AG09309 (cell line): ENCODE results near the gene OXTR.
A peak's percentile ranks its signal among the peaks of the same experiment; 100 is the strongest.
"Not testable (repeated sequence)": the region's sequence is repeated elsewhere in the genome, so short reads cannot be mapped to it uniquely, and the experiment has no call there.

Source experiments
- DNase-seq: peaks from one replicate; pipeline ENCODE4 v3.0.0-alpha.2; 2010; ENCODE audit warnings: low read depth
- H3K4me3 ChIP-seq: 2 replicates; pipeline ENCODE4 v1.5.1; 2011; ENCODE audit warnings: mild to moderate bottlenecking, low read depth, low read length, moderate library complexity; ENCODE audit not compliant: control insufficient read depth
- CTCF ChIP-seq: IDR thresholded peaks from 2 replicates; pipeline ENCODE4 v1.5.1; 2011; ENCODE audit warnings: mild to moderate bottlenecking, low read depth, low read length, inconsistent platforms; ENCODE audit not compliant: insufficient read depth, control insufficient read depth; ENCODE audit errors: missing control alignments

The OXTR gene

GRCh38 chr3:8724108-8724752 lies 45.2 kb downstream of the OXTR start:
- TF ChIP-seq CTCF, result no peak
- no peak for DNase-seq
- no peak overlapping the region for H3K4me3 ChIP-seq

- H3K4me3 ChIP-seq, result no peak overlapping the region
- no peak for DNase-seq
- TF ChIP-seq CTCF, result no peak
Observed at GRCh38 chr3:8723612-8724011, 45.8 kb downstream of the OXTR start.

- no peak for TF ChIP-seq CTCF
- no peak for DNase-seq
Observed at GRCh38 chr3:8722808-8723207, 46.6 kb downstream of the OXTR start.

GRCh38 chr3:8715757-8716156 lies 53.7 kb downstream of the OXTR start:
- not testable (repeated sequence) for DNase-seq, H3K4me3 ChIP-seq

More at GRCh38 chr3:8722808-8723207, 46.6 kb downstream of the OXTR start:
- H3K4me3 ChIP-seq, result no peak overlapping the region

GRCh38 chr3:8713901-8714759 lies 55.3 kb downstream of the OXTR start:
- peak; percentile 32 for TF ChIP-seq CTCF
- no peak for DNase-seq
- no peak overlapping the region for H3K4me3 ChIP-seq

- H3K4me3 ChIP-seq, result no peak overlapping the region
- TF ChIP-seq CTCF, result no peak
- no peak for DNase-seq
Observed at GRCh38 chr3:8712908-8713255, 56.5 kb downstream of the OXTR start.

- no peak overlapping the region for H3K4me3 ChIP-seq
- TF ChIP-seq CTCF, result no peak
- peak; percentile 69 for DNase-seq
Observed at GRCh38 chr3:8712045-8712907, 57.1 kb downstream of the OXTR start.
